Mesenchymal stem cell (in vitro differentiated cells and primary cell): ENCODE results near the gene F2RL3.

Source experiments
- DNase-seq: peaks from one replicate; pipeline ENCODE4 v3.0.0-alpha.2; 2013
- H2AFZ ChIP-seq: one replicate; pipeline ENCODE4 v1.6.1; 2013; ENCODE audit warnings: low read depth, mild to moderate bottlenecking, control low read depth, inconsistent platforms, low read length, moderate library complexity
- H2AK5ac ChIP-seq: 2 replicates; pipeline ENCODE4 v1.6.1; 2013; ENCODE audit warnings: low read length, moderate library complexity, mild to moderate bottlenecking, inconsistent platforms; ENCODE audit not compliant: severe bottlenecking
- H2BK120ac ChIP-seq: one replicate; pipeline ENCODE4 v1.6.1; 2013; ENCODE audit warnings: low read depth, mild to moderate bottlenecking, inconsistent platforms, low read length, moderate library complexity
- H2BK12ac ChIP-seq, 2 experiments: one replicate each; pipeline ENCODE4 v1.6.1; 2013; ENCODE audit warnings: inconsistent platforms in 2 of 2, low read length in 2 of 2, mild to moderate bottlenecking in 2 of 2, moderate library complexity in 2 of 2, control low read depth in 1 of 2
- H2BK15ac ChIP-seq: one replicate; pipeline ENCODE4 v1.6.1; 2013; ENCODE audit warnings: mild to moderate bottlenecking, low read depth, inconsistent platforms; ENCODE audit not compliant: poor library complexity, severe bottlenecking
- H2BK5ac ChIP-seq: 2 replicates; pipeline ENCODE4 v1.6.1; 2013; ENCODE audit warnings: low read depth, mild to moderate bottlenecking, low read length, control low read depth, inconsistent platforms; ENCODE audit not compliant: poor library complexity, severe bottlenecking
- H3K14ac ChIP-seq, 2 experiments: one replicate each; pipeline ENCODE4 v1.6.1; 2013; ENCODE audit warnings: inconsistent platforms in 2 of 2, low read length in 2 of 2, control low read depth in 1 of 2, mild to moderate bottlenecking in 1 of 2, moderate library complexity in 1 of 2
- H3K18ac ChIP-seq, 2 experiments: one replicate each; pipeline ENCODE4 v1.6.1; 2013; ENCODE audit warnings: inconsistent platforms in 2 of 2, low read length in 2 of 2, control low read depth in 1 of 2, low read depth in 1 of 2, mild to moderate bottlenecking in 1 of 2
- H3K23ac ChIP-seq, 2 experiments: one replicate each; pipeline ENCODE4 v1.6.1; 2013; ENCODE audit warnings: inconsistent platforms in 2 of 2, low read length in 2 of 2, mild to moderate bottlenecking in 2 of 2, moderate library complexity in 2 of 2, control low read depth in 1 of 2
- H3K27ac ChIP-seq: 2 replicates; pipeline ENCODE4 v1.5.1; 2013; ENCODE audit warnings: mild to moderate bottlenecking, moderate library complexity, low read length, control low read depth, inconsistent platforms; ENCODE audit not compliant: poor library complexity, severe bottlenecking
- H3K27me3 ChIP-seq, 2 experiments: 2 replicates each; pipeline versions ENCODE4 v1.6.1 to v1.7.0; 2013; ENCODE audit warnings: low read length in 2 of 2, mild to moderate bottlenecking in 2 of 2, moderate library complexity in 2 of 2, control low read depth in 1 of 2, inconsistent platforms in 1 of 2; ENCODE audit not compliant: control insufficient read depth in 1 of 2, insufficient read depth in 1 of 2
- H3K36me3 ChIP-seq, 2 experiments: 2 replicates each; pipeline versions ENCODE4 v1.6.1 to v1.7.0; 2013; ENCODE audit warnings: low read length in 2 of 2, control low read depth in 1 of 2, inconsistent platforms in 1 of 2, low read depth in 1 of 2, mild to moderate bottlenecking in 1 of 2; ENCODE audit not compliant: insufficient read depth in 2 of 2, control insufficient read depth in 1 of 2
- H3K4ac ChIP-seq, 2 experiments: one replicate each; pipeline ENCODE4 v1.6.1; 2013; ENCODE audit warnings: inconsistent platforms in 2 of 2, low read length in 2 of 2, mild to moderate bottlenecking in 2 of 2, moderate library complexity in 2 of 2, control low read depth in 1 of 2, low read depth in 1 of 2
- H3K4me1 ChIP-seq: 2 replicates; pipeline ENCODE4 v1.6.1; 2013; ENCODE audit warnings: low read depth, low read length, control low read depth; ENCODE audit not compliant: control insufficient read depth, insufficient read depth
- H3K4me2 ChIP-seq: 2 replicates; pipeline ENCODE4 v1.6.1; 2013; ENCODE audit warnings: low read length, mild to moderate bottlenecking, inconsistent platforms; ENCODE audit not compliant: poor library complexity, severe bottlenecking
- H3K4me3 ChIP-seq, 2 experiments: 2 replicates each; pipeline versions ENCODE4 v1.5.1 to v1.7.0; 2013; ENCODE audit warnings: low read length in 2 of 2, mild to moderate bottlenecking in 2 of 2, control low read depth in 1 of 2, low read depth in 1 of 2; ENCODE audit not compliant: insufficient read depth in 1 of 2
- H3K79me1 ChIP-seq: replicated peaks from 2 replicates; pipeline ENCODE4 v1.6.1; 2013; ENCODE audit warnings: mild to moderate bottlenecking, control low read depth, low read length, inconsistent platforms; ENCODE audit not compliant: poor library complexity, severe bottlenecking
- H3K9ac ChIP-seq: 2 replicates; pipeline ENCODE4 v1.7.0; 2013; ENCODE audit warnings: mild to moderate bottlenecking, low read length, moderate library complexity
- H3K9me3 ChIP-seq: 2 replicates; pipeline ENCODE4 v1.7.0; 2013; ENCODE audit warnings: mild to moderate bottlenecking, low read length; ENCODE audit not compliant: control insufficient read depth
- H4K8ac ChIP-seq: one replicate; pipeline ENCODE4 v1.6.1; 2013; ENCODE audit warnings: inconsistent platforms, mild to moderate bottlenecking, low read length, moderate library complexity
- H4K91ac ChIP-seq: one replicate; pipeline ENCODE4 v1.6.1; 2013; ENCODE audit warnings: mild to moderate bottlenecking, low read length, inconsistent platforms
- WGBS: methylation state at CpG from one replicate; pipeline ENCODE4 v1.1.7; 2013; ENCODE audit warnings: mixed read lengths; 5-methylcytosine and 5-hydroxymethylcytosine counted together

Gene F2RL3

DNA sequence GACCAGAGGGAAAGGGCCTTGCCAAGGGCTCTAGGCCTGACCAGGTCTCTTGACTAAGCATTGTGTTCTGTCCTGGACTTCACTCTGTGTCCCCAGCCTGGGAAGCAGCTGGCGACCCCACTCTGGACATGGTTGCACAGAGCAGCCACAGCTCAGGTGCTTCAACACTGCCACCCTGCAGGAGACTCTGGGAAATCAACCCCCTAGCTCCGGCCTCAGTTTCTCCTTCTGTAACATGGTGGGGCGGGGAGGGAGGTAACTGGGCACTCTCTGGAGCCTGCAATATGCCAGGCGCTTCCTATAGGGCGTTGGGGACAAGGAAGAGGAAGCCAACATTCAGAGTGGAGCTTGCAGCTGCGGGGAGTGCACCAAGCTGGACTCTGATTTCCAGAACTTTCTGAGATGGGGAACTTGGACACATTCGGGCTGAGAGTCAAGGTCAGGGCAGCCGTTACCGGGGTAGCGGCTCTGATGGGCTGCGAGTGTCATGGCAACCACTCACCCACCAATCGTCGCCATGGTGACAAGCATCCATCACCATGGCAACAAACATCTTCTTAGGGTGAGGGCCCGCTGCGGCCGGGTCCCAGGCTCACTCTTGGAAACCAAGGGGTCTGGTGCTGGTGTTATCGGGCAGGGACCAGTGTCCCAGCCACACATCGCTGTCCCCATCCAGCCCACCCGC lies 12.8 kb downstream of the F2RL3 start:
- WGBS = 91% methylated on average over 19 of the region's 19 CpGs
- no peak overlapping the region for H3K4me2 ChIP-seq
- no peak for DNase-seq
- H2BK120ac ChIP-seq = no peak overlapping the region
- H3K9me3 ChIP-seq = no peaks in the 10 kb centered on the region
- no peak overlapping the region for H2BK12ac ChIP-seq
- no peak overlapping the region for H4K91ac ChIP-seq
- no peaks in the 10 kb centered on the region for H3K79me1 ChIP-seq
- no peak overlapping the region for H4K8ac ChIP-seq
- no peak overlapping the region for H2BK15ac ChIP-seq
- H3K14ac ChIP-seq = no peak overlapping the region
- no peak overlapping the region for H3K9ac ChIP-seq
- H3K36me3 ChIP-seq = no peaks in the 10 kb centered on the region
- H3K23ac ChIP-seq = no peak overlapping the region
- H3K27me3 ChIP-seq = peaks cover 7 to 12% of the 10 kb centered on the region in 2 experiments
- no peak overlapping the region for H2AK5ac ChIP-seq
- no peak overlapping the region for H2AFZ ChIP-seq
- H2BK5ac ChIP-seq = no peak overlapping the region
- H3K4ac ChIP-seq = no peak overlapping the region
- H3K27ac ChIP-seq = no peak overlapping the region
- H3K18ac ChIP-seq = no peak overlapping the region
- H3K4me1 ChIP-seq = peaks cover 6% of the 10 kb centered on the region
- no peak overlapping the region for H3K4me3 ChIP-seq

- H4K91ac ChIP-seq = no peak overlapping the region
- no peak overlapping the region for H3K4me2 ChIP-seq
- no peak overlapping the region for H3K18ac ChIP-seq
- H3K9ac ChIP-seq = no peak overlapping the region
- H4K8ac ChIP-seq = no peak overlapping the region
- H2BK5ac ChIP-seq = no peak overlapping the region
- no peaks in the 10 kb centered on the region for H3K9me3 ChIP-seq
- no peak for DNase-seq
- H2BK15ac ChIP-seq = peak overlapping the region; percentile 36
- H3K79me1 ChIP-seq = no peaks in the 10 kb centered on the region
- H2BK12ac ChIP-seq = no peak overlapping the region
- H2AK5ac ChIP-seq = no peak overlapping the region
- no peak overlapping the region for H3K23ac ChIP-seq
- H3K14ac ChIP-seq = no peak overlapping the region
- no peak overlapping the region for H3K4me3 ChIP-seq
- no peak overlapping the region for H3K4ac ChIP-seq
- no peak overlapping the region for H2AFZ ChIP-seq
- no peaks in the 10 kb centered on the region for H3K36me3 ChIP-seq
- WGBS = 93% methylated on average over 12 of the region's 12 CpGs
- H3K4me1 ChIP-seq = peaks cover 4% of the 10 kb centered on the region
- peaks cover 7 to 12% of the 10 kb centered on the region in 2 experiments for H3K27me3 ChIP-seq
- no peak overlapping the region for H3K27ac ChIP-seq
- no peak overlapping the region for H2BK120ac ChIP-seq
Observed at GRCh38 chr19:16902545-16902944, 13.7 kb downstream of the F2RL3 start.

DNA sequence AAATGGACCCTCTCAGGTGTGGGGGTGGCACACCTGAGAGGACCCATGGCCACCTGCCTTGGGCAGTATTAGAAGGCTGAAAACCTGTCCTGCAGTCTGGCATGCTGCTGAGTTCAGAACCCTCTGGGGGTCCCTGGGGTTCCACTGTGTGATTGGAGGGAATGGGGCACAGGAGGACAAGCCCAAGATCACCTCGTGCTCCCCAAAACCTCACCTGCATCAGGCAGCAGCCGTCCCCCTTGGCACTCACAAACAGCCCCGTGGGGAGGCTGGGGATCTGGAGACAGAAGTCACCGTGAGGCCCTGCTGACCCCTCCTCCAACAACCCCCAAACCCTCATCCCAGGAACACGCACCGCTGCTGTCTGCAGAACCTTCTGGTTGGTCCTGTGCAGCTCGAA lies 14.5 kb downstream of the F2RL3 start:
- H3K9me3 ChIP-seq = no peaks in the 10 kb centered on the region
- no peak overlapping the region for H3K4me2 ChIP-seq
- no peaks in the 10 kb centered on the region for H3K36me3 ChIP-seq
- no peak overlapping the region for H3K4me3 ChIP-seq
- H3K4ac ChIP-seq = no peak overlapping the region
- no peak overlapping the region for H3K14ac ChIP-seq
- no peak overlapping the region for H3K9ac ChIP-seq
- peaks cover 7 to 12% of the 10 kb centered on the region in 2 experiments for H3K27me3 ChIP-seq
- H2AK5ac ChIP-seq = no peak overlapping the region
- no peak overlapping the region for H3K23ac ChIP-seq
- H2BK5ac ChIP-seq = no peak overlapping the region
- no peak overlapping the region for H2BK120ac ChIP-seq
- no peak overlapping the region for H4K91ac ChIP-seq
- DNase-seq = no peak
- no peak overlapping the region for H2AFZ ChIP-seq
- 96% methylated on average over 5 of the region's 7 CpGs for WGBS
- H3K18ac ChIP-seq = no peak overlapping the region
- no peak overlapping the region for H3K27ac ChIP-seq
- H3K79me1 ChIP-seq = no peaks in the 10 kb centered on the region
- no peak overlapping the region for H2BK15ac ChIP-seq
- no peak overlapping the region for H4K8ac ChIP-seq
- H3K4me1 ChIP-seq = no peaks in the 10 kb centered on the region
- H2BK12ac ChIP-seq = no peak overlapping the region

DNA sequence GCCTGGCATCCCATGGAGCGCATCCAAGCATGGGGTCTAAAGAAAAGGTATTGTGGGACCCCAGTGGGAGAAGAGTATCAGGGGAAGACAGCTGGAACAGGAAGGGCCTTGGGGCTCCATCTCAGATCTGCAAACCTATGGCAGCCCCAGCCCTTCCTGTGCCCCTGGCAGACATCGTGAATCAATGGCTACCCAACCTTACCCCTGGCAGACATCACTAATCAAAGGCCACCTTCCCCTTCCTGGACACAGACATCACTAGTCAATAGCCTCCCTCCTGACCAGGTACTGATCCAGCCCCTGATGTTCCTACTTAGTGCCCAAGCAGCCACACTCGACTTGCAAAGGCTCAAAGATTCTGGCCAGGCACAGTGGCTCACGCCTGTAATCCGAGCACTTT lies 15.8 kb downstream of the F2RL3 start:
- Histone ChIP-seq H3K23ac (no peak overlapping the region), H2AK5ac (no peak overlapping the region), H3K4ac (no peak overlapping the region), H4K8ac (no peak overlapping the region), H3K18ac (no peak overlapping the region), H3K27me3 (peaks cover 10 to 12% of the 10 kb centered on the region in 2 experiments), H3K79me1 (no peaks in the 10 kb centered on the region), H3K9ac (no peak overlapping the region), H2BK12ac (no peak overlapping the region), H3K4me3 (no peak overlapping the region), H2AFZ (no peak overlapping the region), H3K4me2 (no peak overlapping the region), H3K27ac (no peak overlapping the region), H4K91ac (no peak overlapping the region), H3K36me3 (no peaks in the 10 kb centered on the region), H3K4me1 (peaks cover 2% of the 10 kb centered on the region), H3K14ac (no peak overlapping the region), H3K9me3 (no peaks in the 10 kb centered on the region), H2BK15ac (no peak overlapping the region), H2BK120ac (no peak overlapping the region), H2BK5ac (no peak overlapping the region)
- no peak for DNase-seq
- WGBS = 44% methylated on average over 5 of the region's 5 CpGs
